ENCODE measurements around the gene FAM237A. TPM values are rescaled to one million over a fixed set of nuclear protein-coding genes. Genes with fewer than 3 reads are reported as not detected.

FAM237A gene
- total and polyA plus RNA-seq, 11 donors = 0.56 to 3.4 (median 1.4) TPM; not detected in 8

DNA sequence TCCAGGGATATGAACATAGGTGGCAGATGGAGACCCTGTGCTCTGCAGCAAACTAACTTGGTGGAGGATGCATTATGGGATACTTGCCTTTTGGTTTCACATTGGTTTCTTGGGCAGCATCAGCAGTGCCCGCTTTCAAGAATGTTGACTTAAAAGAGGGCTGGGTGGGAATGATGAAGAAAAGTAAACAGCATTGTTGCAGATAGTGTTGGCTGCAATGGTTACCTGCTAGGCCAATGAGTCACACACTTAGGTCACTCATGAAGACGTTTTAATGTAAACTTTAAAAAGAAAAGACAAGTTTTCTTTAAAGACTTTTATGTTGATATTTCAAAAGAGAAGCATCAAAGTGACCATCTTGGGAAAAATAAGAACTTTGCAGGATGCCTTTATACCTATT is 26.1 kb upstream of the FAM237A start:
- Histone ChIP-seq H3K27me3 (no peaks in the 10 kb centered on the region), H3K9me3 (no peaks in the 10 kb centered on the region), H3K36me3 (peaks cover 0 to 4% (median 0%) of the 10 kb centered on the region in 9 donors), H3K27ac (peak overlapping the region in 6 of 12 donors; percentile 19 to 85 (median 41)), H3K4me1 (peaks cover 0 to 15% (median 0%) of the 10 kb centered on the region in 12 donors), H3K4me3 (no peak overlapping the region)
- intact Hi-C loops (cut with DNase I) = no loop called here
- TF ChIP-seq CTCF (IDR thresholded peaks at IDR 0.05) (no peak), POLR2A (IDR thresholded peaks at IDR 0.05) (no peak)
- ATAC-seq (no peak), DNase-seq (no peak)
- 80 to 86% (median 83%) methylated on average over 2 of the region's 2 CpGs for WGBS, 4 donors

- no peaks in the 10 kb centered on the region for H3K9me3 ChIP-seq
- TF ChIP-seq CTCF (IDR thresholded peaks at IDR 0.05) (no peak), POLR2A (IDR thresholded peaks at IDR 0.05) (no peak)
- intact Hi-C loops (cut with DNase I) = no loop called here
- no peak for ATAC-seq
- no peaks in the 10 kb centered on the region for H3K27me3 ChIP-seq
- H3K27ac ChIP-seq = no peak overlapping the region
- WGBS, 4 donors = 53 to 72% (median 68%) methylated on average over 3 of the region's 3 CpGs
- no peaks in the 10 kb centered on the region for H3K36me3 ChIP-seq
- peaks cover 0 to 15% (median 0%) of the 10 kb centered on the region in 12 donors for H3K4me1 ChIP-seq
- H3K4me3 ChIP-seq = no peak overlapping the region
- no peak for DNase-seq
Observed at GRCh38 chr2:206619011-206619410, 23.3 kb upstream of the FAM237A start.

DNA sequence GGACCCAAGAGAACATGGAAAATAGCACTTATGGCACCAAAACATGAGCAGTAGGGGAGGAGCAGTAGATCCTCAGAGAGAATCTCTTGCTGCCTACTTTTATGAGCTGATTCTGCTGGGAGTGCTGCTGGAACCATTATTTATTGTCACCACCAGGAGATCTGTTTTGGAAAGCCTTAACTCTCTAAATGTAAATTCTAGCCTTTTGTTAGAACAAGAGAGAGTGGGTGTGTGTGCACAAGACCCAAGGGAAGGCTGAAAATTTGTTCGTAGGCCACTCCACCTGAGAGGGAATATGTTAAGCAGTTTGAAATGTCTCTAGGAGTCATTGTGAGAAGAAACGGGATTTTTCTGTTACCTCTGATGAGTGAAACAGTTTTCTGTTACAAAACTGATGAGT is 16.2 kb upstream of the FAM237A start:
- H3K27me3 ChIP-seq = peaks cover 0 to 19% (median 0%) of the 10 kb centered on the region in 9 donors
- H3K36me3 ChIP-seq = no peaks in the 10 kb centered on the region
- H3K4me3 ChIP-seq = no peak overlapping the region
- 68 to 78% (median 72%) methylated on average over 2 of the region's 2 CpGs for WGBS, 4 donors
- H3K27ac ChIP-seq = no peak overlapping the region
- ATAC-seq (no peak), DNase-seq (no peak)
- H3K9me3 ChIP-seq = no peaks in the 10 kb centered on the region
- intact Hi-C loops (cut with DNase I) = no loop called here
- no peaks in the 10 kb centered on the region for H3K4me1 ChIP-seq
- TF ChIP-seq CTCF (IDR thresholded peaks at IDR 0.05) (no peak), POLR2A (IDR thresholded peaks at IDR 0.05) (no peak)

DNA sequence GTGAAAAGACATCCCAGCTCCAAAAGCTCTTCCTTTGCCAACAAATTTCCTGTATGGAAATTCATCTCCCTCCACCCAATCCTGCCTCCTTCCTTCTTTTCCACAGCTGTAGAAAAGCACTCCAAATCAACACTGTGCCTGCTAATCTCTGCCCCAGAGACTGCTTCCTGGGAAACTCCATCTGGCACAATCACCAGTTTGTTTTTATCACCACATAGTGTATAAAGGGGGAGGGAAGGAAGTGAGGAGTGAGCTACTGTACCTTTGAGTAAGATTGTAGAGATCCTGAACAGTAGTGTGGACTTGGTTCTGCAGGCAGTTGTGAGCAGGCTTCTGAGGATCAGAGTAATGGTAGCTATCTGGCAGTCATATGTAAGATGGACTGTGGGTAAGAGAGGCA is 14.7 kb upstream of the FAM237A start:
- H3K27me3 ChIP-seq = peaks cover 0 to 19% (median 0%) of the 10 kb centered on the region in 9 donors
- no peak for ATAC-seq
- H3K4me3 ChIP-seq = no peak overlapping the region
- H3K36me3 ChIP-seq = no peaks in the 10 kb centered on the region
- H3K4me1 ChIP-seq = no peaks in the 10 kb centered on the region
- H3K9me3 ChIP-seq = no peaks in the 10 kb centered on the region
- TF ChIP-seq CTCF (IDR thresholded peaks at IDR 0.05) (no peak), POLR2A (IDR thresholded peaks at IDR 0.05) (no peak)
- intact Hi-C loops (cut with DNase I) = no loop called here
- DNase-seq = no peak
- H3K27ac ChIP-seq = no peak overlapping the region

Data from heart left ventricle (tissue), 16 donors.